H9 (cell line): Measurements from ENCODE around the gene CCPG1. TPM values are rescaled to one million over a fixed set of nuclear protein-coding genes. Genes with fewer than 3 reads are reported as not detected.

Experiments used
- DNase-seq: peaks from one replicate; pipeline ENCODE4 v3.0.0-alpha.2; 2017
- H2AFZ ChIP-seq: one replicate; pipeline ENCODE4 v1.6.1; 2013; ENCODE audit warnings: mild to moderate bottlenecking, low read length, control low read depth, moderate library complexity
- H2AK5ac ChIP-seq: 2 replicates; pipeline ENCODE4 v1.6.1; 2013; ENCODE audit warnings: low read length, control low read depth, mixed read lengths; ENCODE audit not compliant: insufficient read length
- H2BK120ac ChIP-seq: one replicate; pipeline ENCODE4 v1.6.1; 2013; ENCODE audit warnings: low read depth, mild to moderate bottlenecking, low read length, control low read depth, inconsistent platforms; ENCODE audit not compliant: poor library complexity, severe bottlenecking
- H2BK12ac ChIP-seq: 2 replicates; pipeline ENCODE4 v1.6.1; 2013; ENCODE audit warnings: low read length, control low read depth, mixed read lengths, low read depth; ENCODE audit not compliant: insufficient read length
- H2BK15ac ChIP-seq: 2 replicates; pipeline ENCODE4 v1.6.1; 2013; ENCODE audit warnings: low read depth, low read length, control low read depth
- H2BK20ac ChIP-seq: one replicate; pipeline ENCODE4 v1.6.1; 2013; ENCODE audit warnings: low read depth, mild to moderate bottlenecking, low read length, control low read depth, inconsistent platforms; ENCODE audit not compliant: poor library complexity, severe bottlenecking
- H2BK5ac ChIP-seq: 2 replicates; pipeline ENCODE4 v1.6.1; 2013; ENCODE audit warnings: low read length, control low read depth, mixed read lengths; ENCODE audit not compliant: insufficient read length
- H3K14ac ChIP-seq: 2 replicates; pipeline ENCODE4 v1.6.1; 2013; ENCODE audit warnings: low read length, control low read depth; ENCODE audit not compliant: insufficient read depth
- H3K18ac ChIP-seq: 2 replicates; pipeline ENCODE4 v1.6.1; 2013; ENCODE audit warnings: low read depth, mild to moderate bottlenecking, mixed read lengths, low read length, control low read depth; ENCODE audit not compliant: insufficient read length
- H3K23ac ChIP-seq: 2 replicates; pipeline ENCODE4 v1.6.1; 2013; ENCODE audit warnings: low read length, control low read depth, mixed read lengths, low read depth; ENCODE audit not compliant: insufficient read length
- H3K23me2 ChIP-seq: 2 replicates; pipeline ENCODE4 v1.6.1; 2013; ENCODE audit warnings: low read depth, mild to moderate bottlenecking, mixed read lengths, low read length, control low read depth; ENCODE audit not compliant: insufficient read length, poor library complexity, severe bottlenecking
- H3K27ac ChIP-seq: 2 replicates; pipeline ENCODE4 v1.5.1; 2013; ENCODE audit warnings: low read length, control low read depth, mixed read lengths, low read depth; ENCODE audit not compliant: insufficient read length
- H3K27me3 ChIP-seq: 2 replicates; pipeline ENCODE4 v1.6.1; 2013; ENCODE audit warnings: low read length, control low read depth, inconsistent platforms; ENCODE audit not compliant: insufficient read depth
- H3K4ac ChIP-seq: 2 replicates; pipeline ENCODE4 v1.6.1; 2013; ENCODE audit warnings: low read depth, mild to moderate bottlenecking, control low read depth, inconsistent platforms, low read length, moderate library complexity
- H3K4me1 ChIP-seq: 2 replicates; pipeline ENCODE4 v1.6.1; 2013; ENCODE audit warnings: low read length, control low read depth, inconsistent platforms; ENCODE audit not compliant: insufficient read depth
- H3K4me2 ChIP-seq: 2 replicates; pipeline ENCODE4 v1.6.1; 2013; ENCODE audit warnings: low read length, control low read depth, mixed read lengths; ENCODE audit not compliant: insufficient read length, insufficient read depth
- H3K56ac ChIP-seq: 2 replicates; pipeline ENCODE4 v1.6.1; 2013; ENCODE audit warnings: low read depth, mild to moderate bottlenecking, mixed read lengths, low read length, control low read depth; ENCODE audit not compliant: insufficient read length
- H3K79me1 ChIP-seq: 2 replicates; pipeline ENCODE4 v1.6.1; 2013; ENCODE audit warnings: low read depth, mild to moderate bottlenecking, moderate library complexity, low read length, control low read depth, inconsistent platforms; ENCODE audit not compliant: insufficient read depth, poor library complexity, severe bottlenecking
- H3K79me2 ChIP-seq: 2 replicates; pipeline ENCODE4 v1.6.1; 2013; ENCODE audit warnings: low read length, control low read depth, inconsistent platforms; ENCODE audit not compliant: insufficient read depth
- H3K9ac ChIP-seq: 2 replicates; pipeline ENCODE4 v1.6.1; 2013; ENCODE audit warnings: low read length, control low read depth, mixed read lengths; ENCODE audit not compliant: insufficient read length; ENCODE audit errors: extremely low read depth
- H3K9me3 ChIP-seq: one replicate; pipeline ENCODE4 v1.6.1; 2013; ENCODE audit warnings: low read depth, low read length, inconsistent platforms; ENCODE audit not compliant: control insufficient read depth
- H3T11ph ChIP-seq: one replicate; pipeline ENCODE4 v1.6.1; 2013; ENCODE audit warnings: mild to moderate bottlenecking, low read length, control low read depth, inconsistent platforms
- H4K20me1 ChIP-seq: one replicate; pipeline ENCODE4 v1.6.1; 2013; ENCODE audit not compliant: control insufficient read depth, insufficient read length, insufficient read depth
- H4K5ac ChIP-seq: 2 replicates; pipeline ENCODE4 v1.6.1; 2013; ENCODE audit warnings: low read depth, mild to moderate bottlenecking, mixed read lengths, low read length, control low read depth; ENCODE audit not compliant: insufficient read length
- H4K8ac ChIP-seq: replicated peaks from 2 replicates; pipeline ENCODE4 v1.6.1; 2013; ENCODE audit warnings: low read length, control low read depth, mixed read lengths, low read depth; ENCODE audit not compliant: insufficient read length
- H4K91ac ChIP-seq: 2 replicates; pipeline ENCODE4 v1.6.1; 2013; ENCODE audit warnings: low read depth, mild to moderate bottlenecking, moderate library complexity, mixed read lengths, low read length, control low read depth; ENCODE audit not compliant: insufficient read length
- H3K27ac Mint-ChIP-seq, 3 experiments: 2 replicates in 2 of 3; 3 replicates in 1 of 3; pipeline ENCODE4 v1.8.0; 2020 to 2021; ENCODE audit warnings: mixed read lengths in 3 of 3, mild to moderate bottlenecking in 1 of 3, moderate library complexity in 1 of 3
- H3K27me3 Mint-ChIP-seq: 2 replicates; pipeline ENCODE4 v1.8.0; 2021; ENCODE audit warnings: low read depth, mild to moderate bottlenecking, moderate library complexity, mixed read lengths
- H3K36me3 Mint-ChIP-seq, 3 experiments: 2 replicates in 2 of 3; 3 replicates in 1 of 3; pipeline ENCODE4 v1.8.0; 2020 to 2021; ENCODE audit warnings: low read depth in 3 of 3, mixed read lengths in 3 of 3; ENCODE audit not compliant: insufficient read depth in 1 of 3
- H3K4me1 Mint-ChIP-seq, 2 experiments: 2 replicates each; pipeline ENCODE4 v1.8.0; 2020; ENCODE audit warnings: mixed read lengths in 2 of 2
- H3K4me3 Mint-ChIP-seq, 2 experiments: 2 replicates in 1 of 2; 3 replicates in 1 of 2; pipeline ENCODE4 v1.8.0; 2020 to 2021; ENCODE audit warnings: mild to moderate bottlenecking in 2 of 2, mixed read lengths in 2 of 2, moderate library complexity in 1 of 2
- H3K9me3 Mint-ChIP-seq, 2 experiments: 2 replicates in 1 of 2; 3 replicates in 1 of 2; pipeline ENCODE4 v1.8.0; 2020; ENCODE audit warnings: mild to moderate bottlenecking in 2 of 2, mixed read lengths in 2 of 2, moderate library complexity in 1 of 2
- CTCF ChIP-seq: fragments of 200-600 bp; sonication (generic); conservative IDR thresholded peaks from 3 replicates; pipeline ENCODE4 v1.8.0; 2021; ENCODE audit warnings: antibody characterized with exemption, mild to moderate bottlenecking
- WGBS: extraction: QIAGEN DNeasy Blood & Tissue Kit; methylation state at CpG from one replicate; pipeline ENCODE4 v1.1.7; 2013; ENCODE audit warnings: missing lambda C conversion rate, low lambda C conversion rate, mixed read lengths; ENCODE audit not compliant: insufficient read length; ENCODE audit errors: extremely low coverage; 5-methylcytosine and 5-hydroxymethylcytosine counted together
- total RNA-seq: library from RNA; stranded (reverse); gene quantifications from 2 replicates; pipeline ENCODE4 v1.2.1, GENCODE V29; 2021

Gene CCPG1
- total RNA-seq, 1 experiment from 2014 or later, result 9.0 TPM

DNA sequence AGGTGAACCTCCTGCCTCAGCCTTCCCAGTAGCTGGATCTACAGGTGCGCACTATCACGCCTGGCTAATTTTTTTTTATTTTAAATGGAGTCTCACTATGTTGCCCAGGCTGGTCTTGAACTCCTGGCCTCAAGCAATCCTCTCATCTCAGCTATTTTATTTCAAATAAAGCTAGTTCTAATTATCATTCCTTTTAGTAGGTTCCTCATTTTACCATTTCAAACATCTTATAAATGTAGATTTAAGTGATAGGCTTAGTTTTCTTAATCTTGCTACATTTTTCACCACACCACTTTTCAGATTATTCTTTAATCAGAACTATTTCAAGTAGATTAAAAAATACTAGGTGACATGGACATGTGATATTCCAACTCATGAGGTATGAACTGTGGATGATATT, 58.9 kb downstream of the CCPG1 start:
- no peaks in the 10 kb centered on the region for H3K79me1 ChIP-seq
- H3K18ac ChIP-seq, result no peak overlapping the region
- H3K4me1 Mint-ChIP-seq, result peaks cover 16 to 22% of the 10 kb centered on the region in 2 experiments
- no peak overlapping the region for H3K27ac ChIP-seq
- peaks cover 0 to 3% (median 0%) of the 10 kb centered on the region in 3 experiments; a peak in 1 of 7 replicates for H3K36me3 Mint-ChIP-seq
- H3T11ph ChIP-seq, result no peak overlapping the region
- no peak overlapping the region for H3K27ac Mint-ChIP-seq
- no peak overlapping the region for H4K91ac ChIP-seq
- no peak overlapping the region for H2AFZ ChIP-seq
- H3K56ac ChIP-seq, result no peak overlapping the region
- no peak for DNase-seq
- H3K4me1 ChIP-seq, result no peaks in the 10 kb centered on the region; the same call in 1 of the 2 replicates
- H3K27me3 Mint-ChIP-seq, result no peaks in the 10 kb centered on the region
- no peaks in the 10 kb centered on the region for H3K9me3 Mint-ChIP-seq
- H4K8ac ChIP-seq, result no peak overlapping the region
- H2BK20ac ChIP-seq, result no peak overlapping the region
- no peak overlapping the region for H2BK15ac ChIP-seq
- H3K23ac ChIP-seq, result no peak overlapping the region
- no peaks in the 10 kb centered on the region for H3K23me2 ChIP-seq
- H2AK5ac ChIP-seq, result no peak overlapping the region
- H3K27me3 ChIP-seq, result no peaks in the 10 kb centered on the region
- no peaks in the 10 kb centered on the region for H3K79me2 ChIP-seq
- H2BK5ac ChIP-seq, result no peak overlapping the region
- no peak overlapping the region for H2BK120ac ChIP-seq
- H3K9ac ChIP-seq, result no peak overlapping the region
- no CpG with 5 or more reads among the region's 2 CpGs for WGBS
- no peak overlapping the region for H3K4me3 Mint-ChIP-seq
- TF ChIP-seq CTCF, result no peak
- no peak overlapping the region for H3K4me2 ChIP-seq
- no peaks in the 10 kb centered on the region for H3K9me3 ChIP-seq
- no peak overlapping the region for H4K5ac ChIP-seq
- H3K4ac ChIP-seq, result no peak overlapping the region
- no peak overlapping the region for H3K14ac ChIP-seq
- H4K20me1 ChIP-seq, result no peaks in the 10 kb centered on the region
- H2BK12ac ChIP-seq, result no peak overlapping the region
